GM18517 (cell line): ENCODE data around the gene ADAMTS19.

Experiments used
- ATAC-seq: cut with Tn5 transposase; IDR thresholded peaks from one replicate; pipeline ENCODE4 v1.9.1; 2021; ENCODE audit warnings: mild to moderate bottlenecking, moderate library complexity; ENCODE audit not compliant: unreplicated experiment

ADAMTS19 gene

GRCh38 chr5:129664336-129664937 is 204.3 kb downstream of the ADAMTS19 start:
- ATAC-seq: peak; percentile 78

DNA sequence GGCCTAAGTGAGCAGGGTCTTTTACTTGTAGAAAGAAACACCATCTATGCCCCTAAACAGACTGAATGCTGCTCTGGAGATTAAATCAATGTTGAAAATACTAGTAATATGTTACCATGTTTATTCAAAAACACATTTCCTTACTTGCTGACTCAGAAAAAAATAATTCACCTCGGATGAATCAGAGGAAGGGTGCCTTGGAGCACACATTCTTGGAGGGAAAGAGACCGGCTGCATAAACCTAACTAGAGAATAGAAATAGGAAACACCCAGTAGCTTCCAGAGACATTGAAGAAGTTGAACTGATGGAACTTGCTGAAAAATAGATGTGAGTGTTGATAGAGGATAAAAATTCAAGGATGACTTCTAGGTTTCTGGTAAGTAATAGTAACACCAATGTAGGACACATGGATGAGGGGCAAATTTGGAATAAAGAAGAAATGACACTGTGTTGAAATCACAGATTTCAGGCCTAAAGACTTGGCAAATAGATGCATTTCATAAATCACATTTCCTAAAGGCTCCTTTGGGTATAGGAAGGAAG is 210.9 kb downstream of the ADAMTS19 start:
- no peak for ATAC-seq

DNA sequence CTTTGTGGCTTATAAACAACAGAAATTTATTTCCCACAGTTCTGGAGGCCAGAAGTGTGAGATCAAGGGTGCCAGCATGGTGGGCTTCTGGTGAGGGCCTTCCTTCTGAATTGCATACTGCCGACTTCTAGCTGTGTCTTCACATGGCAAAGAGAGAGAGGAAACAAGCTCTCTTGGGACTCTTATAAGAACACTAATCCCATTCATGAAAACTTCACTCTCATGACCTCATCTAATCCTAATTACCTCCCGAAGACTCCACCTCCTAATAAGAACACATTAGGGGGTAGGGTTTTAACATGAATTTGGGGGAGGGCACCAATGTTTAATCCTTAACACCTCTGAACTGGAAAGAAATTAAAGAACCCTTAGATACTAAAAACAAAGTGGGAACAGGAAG is 211.9 kb downstream of the ADAMTS19 start:
- ATAC-seq: no peak

- ATAC-seq: no peak
Observed at GRCh38 chr5:129679671-129680070, 219.6 kb downstream of the ADAMTS19 start.

DNA sequence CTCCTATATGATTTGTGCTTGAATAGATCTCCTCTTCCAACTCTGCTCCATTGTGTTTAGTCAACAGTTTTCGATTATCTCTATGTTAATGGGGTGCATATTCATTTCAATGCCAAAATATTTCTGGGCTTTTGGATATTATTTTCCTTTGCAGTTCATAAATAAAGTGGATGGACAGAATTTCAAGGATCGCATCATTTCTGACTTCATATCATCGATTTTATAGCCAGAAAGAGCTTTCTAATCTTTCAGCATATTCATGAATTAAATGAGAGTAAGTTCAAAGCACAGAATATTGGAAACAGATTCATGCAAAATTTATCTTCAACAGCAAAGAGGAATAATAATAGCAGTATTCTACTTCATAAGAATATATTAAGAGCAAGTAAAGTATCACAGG is 227.8 kb downstream of the ADAMTS19 start:
- no peak for ATAC-seq

DNA sequence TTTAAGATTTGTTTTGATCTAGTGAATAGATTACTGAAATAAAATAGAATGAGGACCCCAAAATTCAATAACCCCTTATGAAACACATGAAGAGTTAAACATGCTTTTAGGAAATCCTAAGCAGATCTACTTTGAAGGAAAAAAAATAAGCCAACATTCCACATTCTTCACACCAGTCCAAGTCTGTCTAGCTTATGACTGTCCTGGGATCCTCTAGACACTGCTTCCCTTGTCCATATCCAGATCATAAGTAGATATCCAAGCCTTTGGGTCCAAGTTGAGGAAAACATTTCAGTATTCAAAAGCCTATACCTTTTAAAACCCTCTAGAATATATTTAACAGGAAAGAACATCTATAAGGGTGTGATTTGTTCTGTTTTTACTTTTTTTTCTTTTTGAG is 228.9 kb downstream of the ADAMTS19 start:
- no peak for ATAC-seq

GRCh38 chr5:129691220-129691619 is 231.1 kb downstream of the ADAMTS19 start:
- ATAC-seq: no peak

DNA sequence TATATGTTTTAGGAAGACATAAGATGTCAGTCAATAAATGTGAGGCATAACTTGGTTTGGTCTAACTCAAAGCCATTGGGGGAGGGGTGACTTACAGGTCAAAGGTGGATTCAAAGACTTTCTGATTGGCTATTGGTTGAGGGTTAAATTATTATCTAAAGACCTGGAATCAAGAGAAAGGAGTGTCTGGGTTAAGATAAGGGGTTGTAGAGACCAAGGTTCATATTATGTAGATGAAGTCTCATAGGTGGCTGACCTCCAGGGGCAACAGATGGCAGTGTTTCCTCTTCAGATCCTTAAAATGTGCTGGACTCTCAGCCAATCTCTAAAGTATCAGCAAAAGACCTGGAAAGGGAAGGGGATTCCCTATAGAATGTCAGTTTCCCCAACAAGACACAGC is 236.5 kb downstream of the ADAMTS19 start:
- ATAC-seq: no peak

GRCh38 chr5:129698661-129699060 is 238.6 kb downstream of the ADAMTS19 start:
- ATAC-seq: no peak

GRCh38 chr5:129716235-129716634 is 256.1 kb downstream of the ADAMTS19 start:
- no peak for ATAC-seq

DNA sequence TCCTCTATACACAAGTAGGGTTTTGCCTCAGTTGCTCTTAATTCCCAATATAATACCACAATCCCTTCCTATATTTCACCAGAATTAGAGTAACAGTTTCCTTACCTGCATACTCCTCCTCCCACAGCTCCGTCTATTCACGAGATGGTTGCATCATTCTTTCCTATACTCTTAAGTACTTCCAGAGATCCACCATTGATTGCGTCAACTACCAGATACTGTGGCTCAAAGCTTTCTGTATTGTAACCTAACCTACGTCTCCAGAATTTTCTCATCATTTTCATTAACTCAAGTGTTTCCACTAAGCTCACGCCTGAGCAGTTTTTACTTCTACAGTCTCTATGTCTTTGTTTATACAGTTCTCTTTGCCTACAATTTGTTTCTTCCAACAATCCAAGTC is 256.6 kb downstream of the ADAMTS19 start:
- no peak for ATAC-seq

GRCh38 chr5:129717751-129718310 is 257.7 kb downstream of the ADAMTS19 start:
- ATAC-seq: no peak

- ATAC-seq: no peak
Observed at GRCh38 chr5:129718471-129719090, 258.5 kb downstream of the ADAMTS19 start.

DNA sequence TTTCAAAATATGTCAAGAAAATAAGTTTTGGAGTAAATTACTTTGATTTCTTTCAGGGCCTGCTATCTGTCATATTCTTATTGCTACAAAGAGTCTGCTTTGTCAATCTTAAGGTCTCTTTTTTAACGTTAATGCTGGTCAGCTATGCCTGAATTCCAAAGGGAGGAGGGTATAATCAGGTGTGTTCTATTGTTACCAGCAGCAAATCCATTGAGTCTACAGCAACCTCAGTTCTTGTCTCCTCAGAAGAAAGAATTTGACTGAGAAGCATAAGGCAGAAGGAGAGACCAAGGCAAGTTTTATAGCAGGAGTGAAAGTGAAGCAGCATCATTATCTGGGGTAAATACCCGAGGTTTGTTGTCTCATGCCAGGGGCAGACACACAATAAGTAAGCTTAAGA is 264.1 kb downstream of the ADAMTS19 start:
- ATAC-seq: no peak

DNA sequence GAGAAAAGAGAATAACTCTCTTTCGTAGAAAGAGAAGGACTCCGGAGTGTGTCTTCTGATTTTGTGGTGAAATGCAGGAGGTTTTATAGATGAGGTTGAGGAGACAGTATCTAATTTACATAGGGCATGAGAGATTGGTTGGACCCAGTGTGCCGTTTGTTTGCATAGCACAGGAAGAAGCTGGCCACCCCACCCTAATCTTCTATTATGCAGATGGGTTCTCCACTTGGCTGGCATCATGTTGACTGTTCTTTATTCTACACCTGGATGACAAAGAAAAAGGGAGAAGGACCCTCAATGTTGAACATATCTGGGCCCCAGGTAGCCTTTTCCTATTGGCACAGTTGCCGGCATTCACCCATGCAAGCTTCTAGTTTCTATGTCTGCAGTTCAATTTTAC is 264.5 kb downstream of the ADAMTS19 start:
- no peak for ATAC-seq

- ATAC-seq: no peak
Observed at GRCh38 chr5:129739773-129740172, 279.7 kb downstream of the ADAMTS19 start.

GRCh38 chr5:129743541-129744187 is 283.6 kb downstream of the ADAMTS19 start:
- ATAC-seq: no peak

DNA sequence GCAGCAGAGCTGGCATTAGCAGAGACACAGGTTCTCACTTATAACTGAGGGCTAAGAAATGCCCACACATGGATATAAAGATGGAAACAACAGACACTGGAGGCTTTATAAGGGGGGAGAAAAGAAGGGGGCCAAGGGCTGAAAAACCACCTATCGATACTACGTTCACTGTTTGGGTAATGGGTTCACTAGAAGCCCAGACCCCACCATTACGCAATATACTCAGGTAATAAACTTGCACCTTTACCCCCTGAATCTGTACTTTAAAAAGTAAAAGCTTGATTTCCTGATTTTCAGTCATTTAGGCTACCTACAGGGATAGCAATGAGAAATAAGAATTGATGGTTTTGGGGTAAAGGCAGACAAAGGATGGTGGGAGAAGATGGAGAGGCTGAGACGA is 285.9 kb downstream of the ADAMTS19 start:
- no peak for ATAC-seq

- no peak for ATAC-seq
Observed at GRCh38 chr5:129746876-129747275, 286.8 kb downstream of the ADAMTS19 start.

DNA sequence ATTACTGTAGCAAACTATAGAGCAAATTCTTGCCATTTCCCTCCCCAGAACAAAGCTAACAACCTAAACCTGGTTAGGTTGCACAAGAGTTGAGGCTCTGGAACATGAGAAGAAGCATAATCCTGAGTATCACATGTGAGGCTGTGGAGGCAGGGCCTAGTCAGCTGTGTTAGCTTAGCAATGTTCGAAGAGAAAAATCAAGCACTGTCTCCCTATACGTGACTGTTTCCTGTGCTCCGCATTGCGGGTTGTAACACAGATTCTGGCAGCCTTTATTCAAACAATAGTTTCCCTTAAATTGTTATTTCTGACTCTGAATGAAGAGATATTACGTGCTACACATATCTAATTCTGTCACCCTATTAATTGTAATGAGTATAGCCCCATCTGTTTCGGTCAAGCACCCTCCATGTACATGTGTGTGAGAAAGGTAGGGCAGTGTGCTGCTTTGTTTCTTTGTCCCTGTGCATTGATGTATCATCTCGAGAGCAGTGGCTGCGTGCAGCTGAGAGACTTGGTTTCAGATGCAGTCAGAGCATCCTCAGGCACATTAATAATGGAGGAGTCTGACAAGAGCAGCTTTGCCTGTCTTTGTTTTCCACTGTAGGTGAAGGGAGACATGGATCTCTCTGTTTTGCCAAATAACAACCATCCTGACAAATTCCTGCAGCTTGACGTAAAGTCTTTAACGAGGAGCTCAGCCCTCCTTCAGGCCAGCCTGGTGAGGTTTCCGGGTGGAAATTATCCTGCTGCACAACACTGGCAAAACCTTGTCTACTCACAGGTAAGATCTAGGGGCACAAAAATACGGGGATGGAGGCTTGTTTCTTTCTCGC is 287.7 kb downstream of the ADAMTS19 start, which contains the start of gene MINAR2:
Gene MINAR2 (plus strand): TSS at position 523 of the 836 bp plus-strand sequence. CDS start 97 bp downstream, at position 620.
- no peak for ATAC-seq
